Adipose tissue (tissue), 3 donors: ENCODE measurements around the gene DYNC1I1. TPM values are rescaled to one million over a fixed set of nuclear protein-coding genes. Genes with fewer than 3 reads are reported as not detected.

ENCODE experiments used
- H3K27ac ChIP-seq: one replicate; pipeline ENCODE4 v1.5.1; 2013; ENCODE audit warnings: low read depth, low read length
- WGBS, 3 donors: extraction: QIAGEN DNeasy Blood & Tissue Kit; methylation state at CpG; one replicate each; pipeline ENCODE4 v1.1.7; 2013; 5-methylcytosine and 5-hydroxymethylcytosine counted together
- polyA plus RNA-seq, 3 donors: library from polyadenylated mRNA; stranded (reverse); fragments of 200-250 nt; gene quantifications; one replicate each; pipeline ENCODE4 v1.2.3, GENCODE V29; 2013
- donor health status: healthy with polysubstance abuse.
- donor health status: Bipolar disorder and iron deficiency.
- donor health status: healthy.

Gene DYNC1I1
- polyA plus RNA-seq, 3 donors = 0.58 to 4.8 (median 1.3) TPM

DNA sequence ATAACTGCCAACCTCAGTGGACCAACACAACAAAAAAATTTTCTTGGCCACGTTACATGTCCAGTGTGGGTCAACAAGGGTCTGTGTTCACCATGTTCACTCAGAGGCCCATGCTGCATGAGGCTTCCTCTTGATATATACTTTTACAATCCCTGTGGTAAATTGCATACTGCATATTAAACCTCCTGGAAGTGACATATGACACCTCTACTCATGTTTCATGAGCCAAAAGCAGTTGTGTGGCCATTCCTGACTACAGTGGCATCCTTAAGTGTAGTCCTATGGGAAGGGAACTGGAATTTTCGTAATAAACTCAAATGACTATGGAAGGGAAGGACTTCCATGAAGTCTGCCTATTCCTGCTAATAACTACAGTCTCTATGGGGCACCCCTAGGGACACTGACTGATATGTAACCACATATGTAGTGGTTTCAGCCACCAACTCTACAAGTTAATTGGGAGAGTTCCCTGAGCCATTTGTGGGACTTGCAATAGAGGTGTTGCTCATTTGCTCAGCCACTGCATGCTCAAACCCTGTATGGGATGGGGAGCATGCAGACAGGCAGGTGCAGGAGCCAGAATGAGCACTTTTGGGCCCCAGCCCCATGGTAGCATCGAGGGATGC is 9.7 kb downstream of the DYNC1I1 start:
- 74 to 78% (median 77%) methylated on average over 3 of the region's 3 CpGs for WGBS, 3 donors

DNA sequence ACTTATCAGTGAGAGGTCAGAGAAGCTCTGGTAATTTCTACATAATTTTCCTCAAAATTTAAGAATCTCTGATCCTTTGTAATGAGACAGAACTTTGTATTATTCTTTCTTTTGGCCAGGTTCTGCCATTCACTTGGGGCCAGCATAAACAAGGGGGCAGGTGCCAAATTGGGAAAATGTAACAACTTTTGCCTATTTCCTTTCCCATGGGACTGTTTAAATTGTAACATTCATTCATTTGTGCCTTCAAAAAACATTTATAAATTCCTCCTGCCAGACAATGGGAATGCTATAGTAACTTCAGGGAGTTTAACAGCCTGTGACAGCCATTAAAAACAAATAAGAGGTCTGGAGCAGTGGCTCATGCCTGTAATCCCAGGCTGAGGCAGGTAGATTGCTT is 12.4 kb downstream of the DYNC1I1 start:
- no peak overlapping the region for H3K27ac ChIP-seq

More for the DNA sequence above, 9.7 kb downstream of the DYNC1I1 start:
- no peak overlapping the region for H3K27ac ChIP-seq

DNA sequence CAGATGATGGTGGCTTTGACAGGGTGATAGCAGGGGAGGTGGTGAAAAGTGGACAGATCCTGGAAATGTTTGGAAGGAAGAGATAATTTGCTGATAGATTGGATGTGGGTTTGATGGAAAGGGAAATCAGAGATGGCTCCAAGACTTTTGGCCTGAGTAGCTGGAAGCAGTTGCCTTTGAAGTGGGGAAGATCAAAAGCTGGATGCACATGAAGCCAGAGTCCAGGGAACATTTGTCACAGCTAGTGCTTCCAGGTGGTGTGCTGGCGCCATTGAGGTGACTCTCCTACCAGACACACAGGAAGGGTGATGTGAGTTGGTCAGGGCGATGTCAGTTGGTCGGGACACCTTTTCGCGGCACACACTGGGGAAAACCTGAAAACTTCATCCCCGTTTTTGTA is 15.9 kb downstream of the DYNC1I1 start:
- WGBS, 3 donors = 86 to 94% (median 87%) methylated on average over 6 of the region's 6 CpGs

DNA sequence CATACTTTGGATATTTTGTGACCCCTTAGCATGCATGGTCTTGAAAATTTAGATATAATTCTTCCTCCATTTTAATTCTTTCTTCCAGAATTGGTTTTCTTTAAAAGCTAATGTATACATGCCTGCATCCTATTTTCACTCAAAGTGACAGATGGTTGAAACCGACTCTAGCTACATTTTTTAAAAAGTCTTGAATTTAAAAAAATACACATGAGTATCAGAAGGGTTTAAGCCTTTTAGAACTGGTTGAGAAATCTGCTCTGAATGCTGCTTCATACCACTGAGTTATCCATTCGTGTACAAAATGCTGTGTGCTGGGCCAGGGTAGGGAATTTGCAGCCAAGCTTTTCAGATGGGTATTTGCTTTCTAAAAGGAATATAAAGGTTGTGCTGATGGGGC is 16.5 kb downstream of the DYNC1I1 start:
- 35 to 61% (median 55%) methylated on average over 2 of the region's 2 CpGs for WGBS, 3 donors
- no peak overlapping the region for H3K27ac ChIP-seq

More for the DNA sequence above, 15.9 kb downstream of the DYNC1I1 start:
- no peak overlapping the region for H3K27ac ChIP-seq

DNA sequence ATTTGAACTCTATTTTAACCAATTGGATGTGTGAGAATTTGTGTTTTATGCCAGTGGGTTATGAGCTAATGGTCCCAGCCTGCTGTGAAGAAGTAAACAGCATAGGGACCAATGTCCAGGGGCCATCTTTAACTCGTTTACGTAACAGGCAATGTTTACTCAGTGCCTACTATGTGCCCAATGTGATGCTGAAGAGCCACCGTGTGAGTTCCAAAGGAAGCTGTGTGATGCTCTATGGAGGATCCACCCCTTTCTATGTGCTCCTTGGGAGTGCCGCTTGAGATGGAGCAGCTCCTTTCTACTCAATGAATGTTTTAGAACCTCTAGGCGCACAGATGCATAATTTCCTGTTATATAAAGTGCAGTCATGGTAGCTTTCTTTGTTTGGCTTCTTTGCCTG is 21.3 kb downstream of the DYNC1I1 start:
- WGBS, 3 donors = 84 to 88% (median 84%) methylated on average over 5 of the region's 5 CpGs
- no peak overlapping the region for H3K27ac ChIP-seq

DNA sequence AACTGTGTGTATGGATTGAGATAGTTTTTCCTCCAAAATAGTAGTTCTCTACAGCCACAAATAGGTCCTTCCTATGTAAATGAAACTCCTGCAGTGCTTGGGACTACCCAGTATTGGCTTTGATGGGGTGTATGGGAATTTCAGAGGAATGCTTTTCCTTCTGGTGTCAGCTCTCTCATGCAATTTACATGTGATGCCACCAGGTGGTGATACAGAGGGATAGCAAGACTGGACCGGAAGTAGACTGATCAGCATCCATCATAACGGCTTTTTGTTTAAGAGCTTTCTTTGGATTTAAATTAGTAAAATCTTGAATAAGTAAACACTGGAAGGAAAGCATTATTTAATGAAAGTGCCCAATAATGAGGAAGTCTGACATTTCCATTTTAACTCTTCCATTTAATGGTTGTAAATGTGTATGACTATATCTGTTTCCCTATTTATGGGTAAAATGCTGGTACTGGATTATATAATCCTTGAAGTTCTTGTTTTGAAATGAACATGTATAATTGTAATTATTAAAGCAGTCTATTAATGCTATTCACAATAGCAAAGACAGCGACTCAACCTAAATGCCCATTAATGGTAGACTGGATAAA is 22.7 kb downstream of the DYNC1I1 start:
- no peak overlapping the region for H3K27ac ChIP-seq
- 74 to 80% (median 77%) methylated on average over 3 of the region's 3 CpGs for WGBS, 3 donors

DNA sequence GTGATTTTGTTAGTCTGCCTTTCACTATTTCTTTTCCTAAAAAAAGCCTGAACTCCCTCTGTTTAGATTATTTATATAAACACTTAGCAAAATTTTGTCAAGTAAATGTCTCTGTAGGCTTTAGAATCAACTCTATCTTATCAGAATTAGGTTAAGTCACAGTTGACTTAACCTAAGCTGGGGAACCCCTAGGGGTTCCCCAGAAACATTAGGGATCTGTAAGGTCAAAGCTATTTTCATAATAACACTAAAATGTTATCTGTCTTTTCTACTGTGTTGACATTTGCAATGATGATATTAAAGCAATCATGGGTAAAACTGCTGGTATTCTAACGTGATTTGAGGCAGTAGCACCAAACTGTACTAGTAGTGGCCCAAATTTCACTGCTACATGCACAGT is 24.3 kb downstream of the DYNC1I1 start:
- WGBS, 3 donors = 64 to 74% (median 72%) methylated on average over 1 of the region's 1 CpG
- H3K27ac ChIP-seq = no peak overlapping the region

DNA sequence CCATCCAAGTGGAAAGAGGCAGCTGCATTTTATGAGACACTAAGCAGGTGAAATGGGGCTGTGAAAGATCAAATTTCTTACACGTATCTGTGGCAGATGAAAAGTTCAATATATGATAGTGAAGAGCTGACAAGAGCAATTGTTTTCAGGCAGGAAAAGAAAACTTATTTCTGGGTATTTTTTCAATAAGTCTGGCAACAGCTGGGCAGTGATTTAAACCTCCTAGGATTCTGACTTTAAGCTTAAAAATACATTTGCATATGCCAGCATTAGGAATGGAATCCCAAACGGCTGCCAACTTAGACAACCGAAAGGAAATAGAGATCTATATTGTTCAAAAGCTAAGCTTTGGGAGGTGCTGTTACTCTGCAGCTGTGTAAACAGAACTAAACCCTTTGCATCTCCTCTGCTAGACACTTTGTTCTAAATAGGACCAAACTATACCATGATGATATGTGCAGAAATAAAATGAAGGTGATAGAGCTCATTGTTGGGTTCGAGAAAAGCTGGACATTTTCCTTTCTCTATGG is 26.1 kb downstream of the DYNC1I1 start:
- H3K27ac ChIP-seq = no peak overlapping the region
- 15 to 45% (median 40%) methylated on average over 4 of the region's 4 CpGs for WGBS, 3 donors

DNA sequence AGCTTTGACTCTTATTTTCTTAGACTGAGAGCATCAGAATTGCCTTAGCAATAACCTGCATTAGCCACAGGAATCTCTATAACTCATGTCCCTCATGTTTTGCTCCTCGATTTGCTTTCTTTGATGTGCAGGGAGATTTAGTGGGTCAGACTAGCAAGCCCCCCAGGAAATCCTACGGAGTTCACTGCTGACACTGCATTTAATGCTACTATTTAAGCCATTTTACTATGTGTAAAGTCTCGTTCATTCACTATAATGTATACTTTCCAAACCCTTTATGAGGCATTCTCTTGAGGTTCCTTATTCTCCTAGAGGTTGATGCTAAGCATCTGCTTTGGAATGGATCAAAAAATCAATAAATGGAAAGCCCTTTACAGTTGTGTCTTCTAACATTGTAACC is 28.4 kb downstream of the DYNC1I1 start:
- WGBS, 3 donors = 60 to 69% (median 66%) methylated on average over 3 of the region's 3 CpGs
- no peak overlapping the region for H3K27ac ChIP-seq

DNA sequence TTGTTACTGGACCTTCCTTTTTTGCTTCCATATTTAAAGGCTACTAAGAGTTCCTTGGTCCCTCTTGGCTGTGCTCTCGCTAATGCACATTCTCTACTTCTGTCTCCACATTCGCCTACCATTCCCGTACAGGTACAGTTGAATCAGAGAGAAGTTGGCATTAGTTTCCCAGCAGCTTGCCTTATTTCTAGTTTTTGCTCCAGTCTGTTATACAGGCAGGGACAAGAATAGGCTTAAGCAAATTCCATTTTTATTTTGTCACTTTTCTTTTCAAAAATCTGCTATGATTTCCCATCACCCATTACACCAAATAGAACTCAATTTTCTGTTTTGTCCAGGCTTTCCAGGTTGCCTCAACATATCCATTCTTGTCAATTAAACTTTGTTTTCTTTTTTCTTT is 29.9 kb downstream of the DYNC1I1 start:
- 93 to 95% (median 95%) methylated on average over 3 of the region's 3 CpGs for WGBS, 3 donors
- H3K27ac ChIP-seq = no peak overlapping the region

DNA sequence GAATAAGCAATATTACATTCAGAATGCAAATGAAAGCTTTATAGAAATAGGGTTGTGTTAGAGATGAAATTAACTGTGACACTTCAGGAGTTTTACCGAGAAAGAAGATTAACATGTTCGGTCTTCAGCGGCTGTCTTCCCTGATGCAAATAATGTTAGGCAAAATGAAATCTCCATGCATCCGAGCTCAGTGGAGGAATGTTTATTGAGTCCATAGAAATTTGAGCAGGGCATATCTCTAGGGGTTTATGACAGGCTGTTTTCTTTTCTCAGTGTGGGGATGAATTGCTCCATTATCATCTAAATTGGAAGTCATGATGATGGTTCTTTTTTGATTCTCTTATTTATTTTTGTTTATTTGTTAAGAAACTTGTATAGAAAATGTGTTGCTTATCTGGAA is 31.7 kb downstream of the DYNC1I1 start:
- H3K27ac ChIP-seq = no peak overlapping the region
- WGBS, 3 donors = 73 to 81% (median 78%) methylated on average over 4 of the region's 4 CpGs

DNA sequence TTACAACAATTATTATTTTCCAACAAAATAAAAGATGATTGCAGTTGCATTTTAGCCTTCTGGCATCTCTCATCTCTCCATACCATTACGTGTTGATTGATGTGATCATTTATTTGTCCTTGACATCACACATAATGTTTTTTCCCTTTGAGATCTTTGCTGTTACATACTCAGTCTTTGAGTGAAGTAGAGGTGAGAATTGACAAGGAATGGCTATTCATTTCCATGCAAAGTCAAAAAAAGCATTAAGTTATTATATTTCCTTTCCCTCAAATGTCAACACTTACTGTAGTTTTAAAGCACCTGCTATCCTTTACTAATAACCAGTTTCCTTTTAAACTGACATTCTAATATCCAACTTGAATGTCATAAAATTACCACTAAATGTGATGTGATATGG is 33.6 kb downstream of the DYNC1I1 start:
- 73 to 85% (median 84%) methylated on average over 1 of the region's 1 CpG for WGBS, 3 donors

DNA sequence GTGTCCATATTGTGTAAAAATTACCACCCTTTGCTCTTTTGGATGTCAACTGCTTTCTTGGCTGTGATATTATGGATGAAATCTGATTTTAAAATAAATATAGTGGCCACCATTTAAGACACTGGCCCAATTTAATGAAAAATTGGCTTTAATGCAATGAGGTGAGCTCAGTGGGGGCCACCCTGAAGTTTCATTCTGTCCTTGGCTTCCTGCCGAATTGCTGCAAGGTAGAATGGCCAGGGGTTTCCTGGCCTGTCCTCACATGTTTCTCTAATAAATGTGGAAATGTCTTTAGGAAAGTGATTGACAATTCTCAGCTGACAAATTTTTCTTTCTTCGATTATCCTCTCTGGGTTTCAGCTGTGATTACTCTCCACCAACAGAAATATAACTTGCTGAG is 36.0 kb downstream of the DYNC1I1 start:
- no peak overlapping the region for H3K27ac ChIP-seq
- 64 to 84% (median 69%) methylated on average over 2 of the region's 2 CpGs for WGBS, 3 donors

More for the DNA sequence above, 33.6 kb downstream of the DYNC1I1 start:
- H3K27ac ChIP-seq = no peak overlapping the region

DNA sequence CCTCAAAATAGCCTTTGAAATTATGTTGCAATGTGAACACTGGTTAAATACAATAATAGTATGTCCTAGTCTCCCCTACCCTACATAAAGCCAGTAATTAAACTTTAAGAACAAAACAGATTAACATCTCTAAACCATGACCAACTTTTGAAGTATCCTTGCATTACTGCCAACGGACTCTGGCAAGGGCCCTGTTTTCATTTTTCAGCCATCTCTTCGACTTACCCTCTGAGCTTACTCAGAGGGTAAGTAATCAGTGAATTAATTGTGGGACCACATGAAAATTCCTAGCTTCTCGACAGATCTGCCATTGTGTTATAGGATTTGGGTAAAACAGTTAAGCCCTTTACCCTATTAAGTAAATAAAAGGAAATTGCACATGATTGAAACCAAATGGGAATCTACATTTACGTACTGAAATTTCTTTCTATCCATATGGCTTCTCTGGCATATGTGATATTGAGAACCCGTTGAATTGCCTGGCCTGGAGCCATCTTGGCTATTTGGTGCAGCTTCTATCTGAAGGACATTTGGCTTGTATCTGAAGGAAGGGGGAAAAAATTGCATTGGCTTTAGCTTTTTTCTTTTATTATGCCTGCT is 39.6 kb downstream of the DYNC1I1 start:
- H3K27ac ChIP-seq = no peak overlapping the region
- WGBS, 3 donors = 63 to 80% (median 67%) methylated on average over 5 of the region's 5 CpGs

DNA sequence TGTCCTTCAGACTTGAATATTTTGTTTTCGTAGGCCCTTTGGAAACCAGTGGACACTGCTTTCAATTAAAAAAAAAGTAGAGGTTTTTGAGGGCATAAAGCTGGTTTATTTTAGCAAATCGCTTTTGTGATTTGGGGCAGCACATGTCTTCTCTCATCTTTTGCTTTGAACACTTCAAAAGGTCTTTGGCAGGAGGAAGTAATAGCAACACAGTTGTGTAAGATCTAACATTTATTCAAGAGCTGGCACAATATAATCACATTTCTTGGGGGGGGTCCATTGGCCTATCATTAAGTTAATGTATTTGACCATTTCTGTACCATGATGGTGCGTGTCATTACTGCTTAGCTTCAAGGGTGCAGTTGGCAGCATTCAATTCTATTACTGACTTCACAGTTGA is 42.4 kb downstream of the DYNC1I1 start:
- H3K27ac ChIP-seq = no peak overlapping the region
- 91 to 93% (median 92%) methylated on average over 3 of the region's 3 CpGs for WGBS, 3 donors

DNA sequence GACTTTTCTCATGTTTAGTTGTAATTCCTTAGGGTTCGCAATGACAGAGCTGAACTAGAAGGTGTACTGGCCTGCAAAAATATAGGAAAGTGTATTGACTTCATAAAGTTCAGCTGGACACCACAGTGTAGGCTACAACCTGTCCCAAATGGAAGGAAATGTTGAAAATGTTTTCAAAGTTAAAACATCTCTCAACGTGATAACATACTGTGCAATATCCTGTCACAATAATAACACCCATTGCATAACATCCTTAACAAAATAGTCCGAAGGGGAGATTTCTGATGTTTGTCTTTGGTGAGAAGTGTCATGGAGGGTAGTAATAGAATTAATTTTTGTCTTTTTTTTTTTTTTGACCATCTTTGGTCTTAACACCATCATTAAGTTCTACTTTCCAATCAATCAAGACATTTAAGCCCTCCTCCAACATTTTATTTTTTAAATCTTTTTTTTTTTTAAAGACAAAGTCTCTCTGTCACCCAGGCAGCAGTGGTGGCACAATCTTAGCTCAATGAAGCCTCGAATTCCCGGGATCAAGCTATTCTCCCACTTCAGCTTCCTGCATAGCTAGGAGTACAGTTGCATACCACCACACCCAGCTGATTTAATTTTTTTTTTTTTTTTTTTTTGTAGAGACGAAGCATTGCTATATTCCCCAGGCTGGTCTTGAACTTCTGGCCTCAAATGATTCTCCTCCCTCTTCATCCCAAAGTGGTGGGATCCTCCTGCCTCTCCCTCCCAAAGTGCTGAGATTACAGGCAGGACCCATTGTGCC is 45.7 kb downstream of the DYNC1I1 start:
- H3K27ac ChIP-seq = no peak overlapping the region
- whole genome bisulfite sequencing, 3 donors = 72 to 80% (median 76%) methylated on average over 6 of the region's 6 CpGs

DNA sequence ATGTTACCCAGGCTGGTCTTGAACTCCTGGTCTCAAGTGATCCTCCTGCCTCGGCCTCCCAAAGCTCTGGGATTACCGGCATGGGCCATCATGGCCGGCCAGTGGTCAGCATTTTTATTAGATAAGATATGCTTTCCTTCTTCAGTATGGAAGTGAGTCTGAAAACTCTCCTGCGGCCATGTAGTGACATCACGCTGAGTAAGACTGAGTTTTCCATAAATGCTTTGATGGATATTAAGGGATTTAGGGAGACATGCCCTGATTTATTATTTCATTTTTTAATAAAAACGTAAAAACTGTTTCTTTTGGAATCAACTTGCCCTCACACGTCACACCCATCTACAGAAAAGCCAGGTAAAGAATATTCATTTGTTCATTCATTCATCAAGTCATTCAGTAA is 48.4 kb downstream of the DYNC1I1 start:
- WGBS, 3 donors = 78 to 91% (median 86%) methylated on average over 7 of the region's 7 CpGs
- no peak overlapping the region for H3K27ac ChIP-seq

DNA sequence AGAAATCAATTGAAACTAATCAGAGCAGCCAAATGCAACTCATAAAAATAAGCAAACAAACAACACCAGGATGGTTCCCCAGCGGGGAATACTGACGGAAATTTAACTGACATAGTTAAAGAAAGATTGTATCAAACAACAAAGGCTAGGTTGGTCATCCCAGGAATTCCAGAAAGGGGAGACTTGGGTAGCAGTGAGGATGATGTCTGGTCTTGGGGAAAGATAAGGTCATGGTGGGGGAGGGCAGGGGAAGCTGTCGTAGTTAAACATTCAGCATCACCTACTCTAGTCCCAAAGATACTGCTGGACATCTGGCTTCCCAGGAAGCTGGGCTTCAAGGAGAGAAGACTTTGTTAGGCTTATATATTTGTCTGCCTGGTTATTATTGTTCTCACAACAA is 50.4 kb downstream of the DYNC1I1 start:
- H3K27ac ChIP-seq = no peak overlapping the region
- WGBS, 3 donors = 82 to 85% (median 82%) methylated on average over 3 of the region's 3 CpGs

DNA sequence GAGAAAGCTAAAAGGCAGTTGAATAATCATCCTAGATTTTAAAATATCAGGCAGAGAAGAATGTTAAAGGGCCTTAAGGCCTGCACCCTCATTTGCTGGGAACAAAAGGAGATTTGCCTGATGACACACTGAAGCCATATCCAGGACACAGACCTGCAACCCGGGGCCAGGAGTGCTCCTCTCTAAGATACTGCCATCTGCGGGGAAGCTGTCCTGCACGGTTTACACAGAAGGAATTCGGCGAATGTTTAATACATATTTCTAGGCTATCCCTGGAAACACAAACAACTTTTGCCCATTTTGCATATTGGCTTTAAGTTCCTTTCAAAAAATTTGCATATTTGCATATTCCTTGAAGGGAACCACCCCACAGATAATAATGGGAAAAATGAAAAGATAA is 52.3 kb downstream of the DYNC1I1 start:
- H3K27ac ChIP-seq = no peak overlapping the region
- 84 to 86% (median 86%) methylated on average over 5 of the region's 5 CpGs for WGBS, 3 donors
